Activated T-cell treated with anti-CD3 and anti-CD28 coated beads, Interleukin-2, amount 50 U/mL, for 48 hours (primary cell): ENCODE measurements around the gene CHST13.

Source experiments
- DNase-seq, 2 experiments: peaks; one replicate each; pipeline ENCODE4 v3.0.0-alpha.2; 2020

CHST13 gene

GRCh38 chr3:126542340-126543241 is 18.6 kb downstream of the CHST13 start:
- DNase-seq: peak; percentile 6 to 7

GRCh38 chr3:126543457-126544061 is 19.6 kb downstream of the CHST13 start:
- DNase-seq: peak; percentile 7 to 8

GRCh38 chr3:126544596-126545281 is 20.8 kb downstream of the CHST13 start:
- peak; percentile 3 to 7 for DNase-seq

GRCh38 chr3:126545544-126545943 is 21.6 kb downstream of the CHST13 start:
- DNase-seq: no peak

- no peak for DNase-seq
Observed at GRCh38 chr3:126546013-126546412, 22.1 kb downstream of the CHST13 start.

- DNase-seq: peak; percentile 6 to 9
Observed at GRCh38 chr3:126546549-126547239, 22.7 kb downstream of the CHST13 start.

- peak; percentile 4 to 7 for DNase-seq
Observed at GRCh38 chr3:126547721-126548120, 23.8 kb downstream of the CHST13 start.

GRCh38 chr3:126548556-126549466 is 24.9 kb downstream of the CHST13 start:
- DNase-seq: peak; percentile 4 to 10

GRCh38 chr3:126549861-126550487 is 26.0 kb downstream of the CHST13 start:
- DNase-seq: peak in 1 of 2 experiments; percentile 7

- DNase-seq: peak in 1 of 2 experiments; percentile 1
Observed at GRCh38 chr3:126550488-126551051, 26.6 kb downstream of the CHST13 start.

GRCh38 chr3:126551121-126551838 is 27.3 kb downstream of the CHST13 start:
- peak; percentile 2 to 9 for DNase-seq

GRCh38 chr3:126551839-126552687 is 28.1 kb downstream of the CHST13 start:
- DNase-seq: peak in 1 of 2 experiments; percentile 7

- DNase-seq: no peak
Observed at GRCh38 chr3:126552688-126553283, 28.8 kb downstream of the CHST13 start.

- peak; percentile 4 to 6 for DNase-seq
Observed at GRCh38 chr3:126553284-126554084, 29.5 kb downstream of the CHST13 start.

GRCh38 chr3:126554560-126555525 is 30.9 kb downstream of the CHST13 start:
- DNase-seq: peak in 1 of 2 experiments; percentile 7

- peak; percentile 3 to 8 for DNase-seq
Observed at GRCh38 chr3:126555795-126556636, 32.1 kb downstream of the CHST13 start.
